Measurements from ENCODE around the gene PAAF1.
"Not testable (repeated sequence)": the region's sequence is repeated elsewhere in the genome, so short reads cannot be mapped to it uniquely, and the experiment has no call there.

The PAAF1 gene

DNA sequence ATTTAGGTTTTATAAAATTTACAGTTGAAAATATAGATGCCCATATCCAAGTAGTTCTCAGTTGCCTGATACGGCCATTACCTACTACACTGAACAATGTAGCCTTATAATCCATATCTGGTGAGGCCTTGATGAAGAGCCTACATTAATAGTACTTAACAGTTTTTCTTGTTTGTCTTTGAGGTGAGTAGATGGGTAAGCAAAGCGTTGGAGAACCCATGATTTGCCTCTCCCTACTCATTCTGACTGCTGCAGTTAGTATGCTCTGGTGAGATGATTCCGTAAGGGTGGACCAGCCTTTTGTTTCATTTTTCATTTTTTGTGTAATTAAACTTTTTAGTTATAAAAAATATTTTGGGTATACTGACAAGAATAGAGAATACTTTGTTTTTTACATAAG lies 11.4 kb downstream of the PAAF1 start:
- DNase-seq, result no peak

DNA sequence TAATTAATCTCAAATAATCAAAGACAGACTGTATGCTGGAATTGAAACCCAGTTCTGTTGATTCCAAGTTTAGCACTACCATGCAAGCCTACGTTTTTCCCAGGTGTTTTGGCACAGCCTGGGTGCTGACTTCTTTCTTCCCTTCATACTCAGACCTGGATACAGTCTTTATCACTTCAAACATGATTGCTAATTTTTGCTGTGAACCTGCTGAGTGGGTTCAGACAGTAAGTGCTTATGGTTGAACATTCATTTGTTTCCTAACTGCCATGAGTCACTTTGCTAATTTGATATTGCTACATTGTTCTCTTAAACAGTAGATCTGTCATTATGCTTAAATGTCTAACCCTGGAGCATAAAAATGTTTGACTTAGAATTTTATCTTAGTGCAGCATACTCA lies 12.2 kb downstream of the PAAF1 start:
- no peak for DNase-seq

DNA sequence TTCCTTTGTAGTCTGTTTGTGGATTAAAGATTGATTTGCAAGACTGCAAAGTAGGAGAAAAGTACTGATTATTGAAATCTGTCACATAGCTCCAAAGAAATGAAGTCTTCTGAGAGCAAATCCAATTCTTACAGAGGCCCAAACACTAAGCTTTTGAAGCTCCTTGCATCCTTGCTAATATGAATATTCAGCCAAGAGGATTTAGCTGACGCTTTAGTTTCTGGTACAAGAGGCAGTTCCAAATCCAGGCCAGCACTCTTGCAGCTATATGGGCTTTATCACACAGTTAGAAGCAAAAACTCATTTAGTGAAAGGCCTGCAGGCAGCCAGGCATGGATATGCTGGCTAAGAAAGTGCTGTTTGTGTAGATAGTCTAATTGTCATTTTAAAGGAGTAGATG lies 12.7 kb downstream of the PAAF1 start:
- DNase-seq, result no peak

DNA sequence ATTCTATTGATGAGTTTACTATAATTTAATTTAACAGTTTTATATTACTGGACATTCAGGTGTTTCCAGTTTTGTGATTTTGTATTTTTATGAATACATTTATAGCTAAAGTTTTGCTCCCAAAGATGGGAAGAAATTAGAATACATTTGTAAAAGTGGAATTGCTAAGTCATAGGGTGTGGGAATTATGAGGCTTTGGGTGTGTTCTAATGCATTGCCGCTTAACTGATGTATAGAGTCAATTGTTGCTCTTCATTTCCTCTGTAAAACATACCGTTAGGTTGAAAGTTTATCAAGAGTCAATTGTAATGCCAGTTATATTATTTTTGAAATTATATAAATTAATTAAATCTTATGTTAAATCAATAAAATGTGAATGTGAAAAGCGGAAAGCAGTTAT lies 16.2 kb downstream of the PAAF1 start:
- DNase-seq, result no peak

DNA sequence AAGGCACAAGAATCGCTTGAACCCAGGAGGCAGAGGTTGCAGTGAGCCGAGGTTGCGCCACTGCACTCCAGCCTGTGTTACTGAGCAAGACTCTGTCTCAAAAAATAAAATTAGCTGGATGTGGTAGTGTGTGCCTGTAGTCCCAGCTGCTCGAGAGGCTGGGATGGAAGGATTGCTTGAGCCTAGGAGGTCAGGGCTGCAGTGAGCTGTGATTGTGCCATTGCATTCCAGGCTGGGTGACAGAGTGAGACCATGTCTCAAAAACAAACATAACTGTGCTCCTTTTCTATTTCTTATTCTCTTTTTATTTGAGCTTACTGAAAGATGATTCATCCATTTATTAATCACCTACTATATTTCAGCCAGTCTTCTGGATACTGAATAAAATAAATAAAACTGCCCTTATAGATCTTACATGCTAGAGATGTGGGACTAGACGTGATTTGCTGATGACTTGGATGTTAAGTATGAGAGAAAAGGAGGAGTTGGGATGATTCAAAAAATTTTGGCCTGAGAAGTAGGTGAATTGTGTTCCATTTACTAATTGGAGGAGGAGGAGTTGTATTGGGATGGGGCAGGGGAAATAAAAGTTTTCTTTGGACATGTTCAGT lies 18.0 kb downstream of the PAAF1 start:
- peak; percentile 30 for DNase-seq

DNA sequence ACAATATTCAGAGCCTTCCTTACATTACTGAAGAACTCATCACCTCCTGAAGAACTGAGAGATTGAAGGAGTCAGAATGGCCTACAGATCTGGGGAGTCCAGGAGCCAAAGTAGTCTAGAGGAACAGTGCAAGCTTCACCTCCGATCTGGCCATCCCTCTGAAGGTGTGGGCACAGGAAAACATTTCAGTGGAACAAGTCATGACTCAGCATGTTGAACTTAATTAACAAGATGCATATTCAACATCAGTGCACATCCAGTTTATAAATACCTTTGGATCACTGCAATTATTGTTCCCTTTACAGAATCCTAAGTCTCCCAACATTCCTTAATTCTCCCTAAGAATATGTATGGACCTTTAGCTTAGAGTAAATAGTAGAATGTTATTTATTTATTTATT lies 25.5 kb downstream of the PAAF1 start:
- no peak for DNase-seq

DNA sequence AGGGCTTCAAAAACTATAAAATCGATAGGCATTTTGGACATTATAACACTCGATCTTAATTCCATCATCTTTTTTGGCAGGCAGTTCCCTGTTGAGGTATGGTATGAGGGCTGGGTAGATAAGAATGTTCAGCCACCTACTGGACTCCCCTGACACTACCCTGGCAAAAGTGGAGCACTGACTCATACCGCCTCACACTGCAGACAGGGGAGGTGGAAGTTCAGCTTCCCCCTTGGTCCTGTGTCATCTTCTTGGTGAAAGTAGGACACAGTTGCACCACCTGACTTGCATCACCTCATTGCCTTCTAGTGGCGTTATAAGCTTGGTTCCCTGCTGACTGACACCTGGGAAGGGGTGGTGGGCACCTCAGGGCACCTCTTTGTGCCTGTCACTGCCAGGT lies 30.4 kb downstream of the PAAF1 start:
- DNase-seq, result peak; percentile 23

DNA sequence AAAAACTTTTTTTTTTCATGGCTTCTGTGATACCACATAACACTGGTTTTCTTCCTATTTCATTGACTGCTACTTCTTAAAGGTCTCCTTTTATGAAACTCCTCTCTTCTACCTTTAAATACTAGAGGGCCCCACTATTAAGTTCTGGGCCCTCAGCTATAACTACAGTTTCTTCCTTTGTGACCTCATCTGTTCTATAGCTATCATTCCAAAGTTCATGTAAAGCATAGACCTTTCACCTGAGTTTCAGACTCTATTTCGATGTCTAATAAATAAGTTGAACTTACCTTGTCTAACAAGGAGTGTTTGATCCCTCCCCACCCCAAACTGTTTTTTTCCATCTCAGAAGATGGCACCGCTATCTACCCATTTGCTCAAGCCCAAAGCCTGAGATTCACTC lies 35.2 kb downstream of the PAAF1 start:
- no peak for DNase-seq

DNA sequence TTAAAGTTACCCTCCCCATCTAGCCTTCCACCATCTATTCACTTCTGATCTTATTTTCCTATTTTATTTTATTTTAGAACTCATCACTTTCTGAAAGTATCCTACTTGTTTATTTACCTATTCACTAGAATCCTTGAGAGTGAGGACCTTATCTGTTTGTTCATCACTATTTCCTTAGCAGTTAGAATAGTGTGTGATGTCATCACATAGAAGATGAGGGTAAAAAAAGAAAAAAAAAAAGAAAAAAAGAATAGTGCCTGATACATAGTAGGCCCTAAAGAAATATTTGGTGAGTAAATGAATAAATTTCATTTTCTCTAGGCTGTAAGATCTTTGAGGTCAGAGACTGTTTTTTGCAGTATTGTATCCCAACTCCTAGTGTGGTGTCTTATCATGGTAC lies 36.7 kb downstream of the PAAF1 start:
- DNase-seq, result no peak

DNA sequence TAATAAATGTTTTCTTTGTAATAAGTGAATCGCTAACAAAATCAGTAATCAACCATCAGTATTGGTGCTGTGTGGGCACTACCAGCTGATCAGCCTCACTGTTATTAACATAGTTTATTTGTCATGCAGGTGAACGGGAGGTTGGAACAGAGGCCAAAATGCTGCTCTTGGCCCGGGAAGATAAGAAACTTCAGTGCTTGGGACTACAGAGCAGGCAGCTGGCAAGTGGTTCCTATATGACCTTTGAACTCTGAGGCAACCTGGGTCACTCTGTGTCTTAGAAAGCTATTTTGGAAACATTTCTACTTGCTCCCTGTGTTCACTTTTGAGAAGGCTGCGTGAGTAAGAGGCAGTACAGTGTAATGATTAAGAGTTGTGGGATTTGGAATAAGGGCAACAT lies 37.5 kb downstream of the PAAF1 start:
- no peak for DNase-seq

DNA sequence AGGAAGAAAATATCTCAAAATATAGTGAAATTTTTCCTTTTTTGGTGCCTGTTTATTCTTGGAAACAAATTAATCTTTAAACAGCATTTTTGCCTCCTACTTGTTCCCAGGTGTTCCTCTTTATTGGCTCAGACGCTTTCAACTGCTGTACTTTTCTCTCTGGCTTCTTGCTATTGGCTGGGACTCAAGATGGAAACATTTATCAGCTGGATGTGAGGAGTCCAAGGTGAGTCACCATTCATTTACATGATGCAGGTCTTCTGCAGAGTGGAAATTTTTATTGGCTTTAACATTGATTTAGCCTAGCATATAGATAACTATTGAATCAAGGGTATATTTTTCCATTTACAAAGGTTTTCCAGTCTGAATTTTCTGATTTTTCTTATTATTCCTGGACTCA lies 39.6 kb downstream of the PAAF1 start:
- no peak for DNase-seq

DNA sequence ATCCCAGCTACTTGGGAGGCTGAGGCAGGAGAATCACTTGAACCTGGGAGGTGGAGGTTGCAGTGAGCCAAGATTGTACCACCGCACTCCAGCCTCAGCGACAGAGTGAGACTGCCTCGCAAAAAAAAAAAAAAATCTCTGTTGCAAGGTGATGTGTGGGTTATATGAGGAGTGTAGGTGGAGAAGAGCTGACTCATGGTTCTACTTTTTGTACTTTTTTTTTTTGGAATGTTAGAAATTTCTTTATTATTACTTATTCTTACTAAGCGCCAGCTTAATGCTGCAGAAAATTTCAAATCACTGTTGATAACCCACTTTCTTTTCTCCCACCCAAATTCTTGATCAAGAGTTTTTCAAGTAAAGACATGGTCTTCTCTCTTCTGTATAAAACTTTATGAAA lies 44.4 kb downstream of the PAAF1 start:
- no peak for DNase-seq

DNA sequence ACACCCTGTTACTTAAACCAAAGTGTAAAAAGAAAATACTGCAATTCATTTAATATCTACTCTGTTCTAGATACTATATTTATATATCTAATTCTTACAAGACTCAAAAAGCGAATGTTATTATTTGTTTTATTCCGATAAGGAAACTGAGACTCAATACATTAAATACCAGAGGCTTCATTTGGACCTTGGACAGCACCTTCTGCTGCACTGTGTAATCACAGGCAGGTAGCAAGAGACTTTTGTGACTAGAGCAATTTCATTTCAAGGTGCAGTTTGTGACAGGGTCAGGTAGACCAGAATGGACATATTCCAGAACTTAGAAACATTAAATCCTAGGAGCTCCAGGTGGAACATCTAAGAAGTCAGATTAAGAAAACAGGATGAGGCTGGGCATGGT lies 52.6 kb downstream of the PAAF1 start:
- no peak for DNase-seq

DNA sequence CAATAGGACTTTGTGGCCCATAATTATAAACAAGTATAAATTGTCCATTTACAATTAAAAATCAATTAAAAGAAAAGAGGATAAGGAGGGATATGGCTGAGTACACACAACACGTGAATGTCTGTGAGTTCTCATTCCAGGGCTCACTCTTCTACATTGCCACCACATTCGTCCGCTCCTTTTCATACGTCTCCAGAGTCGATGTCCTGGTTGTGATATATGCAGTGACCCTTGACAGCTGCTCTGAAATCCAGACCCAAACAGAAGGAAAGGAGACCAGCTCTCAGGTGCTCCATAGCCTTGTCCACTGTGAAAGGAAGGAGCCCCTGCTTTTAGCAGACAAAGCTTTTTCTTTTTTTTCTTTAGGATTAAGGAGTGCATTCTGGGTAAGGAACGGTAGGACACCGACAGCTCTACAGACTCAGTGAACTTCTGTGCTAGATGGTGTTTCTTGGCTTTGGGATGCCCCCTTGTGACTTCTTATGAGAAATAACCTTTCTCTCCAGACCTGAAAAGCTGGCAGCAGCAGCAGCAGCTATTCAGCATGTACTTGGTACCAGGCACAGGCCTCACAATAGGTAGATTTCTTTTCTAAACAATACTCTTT lies 54.3 kb downstream of the PAAF1 start:
- DNase-seq, result peak; percentile 72

DNA sequence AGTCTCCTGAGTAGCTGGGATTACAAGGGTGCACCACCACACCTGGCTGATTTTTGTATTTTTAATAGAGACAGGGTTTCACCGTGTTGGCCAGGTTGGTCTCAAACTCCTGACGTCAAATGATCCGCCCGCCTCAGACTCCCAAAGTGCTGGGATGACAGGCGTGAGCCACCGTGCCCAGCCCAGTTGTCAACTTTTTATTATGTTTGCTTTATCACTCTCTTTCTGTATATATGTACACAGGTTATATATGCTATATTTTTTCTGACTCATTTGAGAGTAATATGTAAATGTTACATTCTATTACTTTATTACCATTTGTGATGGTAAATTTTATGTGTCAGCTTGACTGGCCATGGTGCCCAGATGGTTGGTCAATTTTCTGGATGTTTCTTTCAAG lies 55.2 kb downstream of the PAAF1 start:
- no peak for DNase-seq

DNA sequence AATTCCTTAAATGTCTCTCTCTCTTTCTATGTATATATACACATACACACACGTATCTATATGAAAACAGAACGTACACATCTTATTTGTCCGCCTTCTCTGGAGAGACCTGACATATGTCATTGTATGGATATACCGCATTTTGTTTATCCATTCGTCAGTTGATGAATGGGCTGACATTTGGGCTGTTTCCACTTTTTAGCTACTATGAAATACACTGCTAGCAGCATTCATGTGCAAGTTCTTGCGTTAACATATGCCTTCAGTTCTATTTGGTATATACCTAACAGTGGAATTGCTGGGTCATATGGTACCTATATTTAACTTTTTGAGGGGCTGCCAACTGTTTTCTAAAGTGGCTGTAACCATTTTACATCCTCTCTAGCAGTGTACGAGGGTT lies 56.0 kb downstream of the PAAF1 start:
- DNase-seq, result no peak

DNA sequence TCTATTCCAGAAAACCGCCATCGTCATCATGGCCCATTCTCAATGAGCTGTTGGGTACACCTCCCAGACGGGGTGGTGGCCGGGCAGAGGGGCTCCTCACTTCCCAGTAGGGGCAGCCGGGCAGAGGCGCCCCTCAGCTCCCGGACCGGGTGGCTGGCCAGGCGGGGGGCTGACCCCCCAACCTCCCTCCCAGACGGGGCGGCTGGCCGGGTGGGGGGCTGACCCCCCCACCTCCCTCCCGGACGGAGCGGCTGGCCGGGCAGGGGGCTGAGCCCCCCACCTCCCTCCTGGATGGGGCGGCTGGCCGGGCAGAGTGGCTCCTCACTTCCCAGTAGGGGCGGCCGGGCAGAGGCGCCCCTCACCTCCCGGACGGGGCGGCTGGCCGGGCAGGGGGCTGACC lies 59.2 kb downstream of the PAAF1 start:
- DNase-seq, result not testable (repeated sequence)

DNA sequence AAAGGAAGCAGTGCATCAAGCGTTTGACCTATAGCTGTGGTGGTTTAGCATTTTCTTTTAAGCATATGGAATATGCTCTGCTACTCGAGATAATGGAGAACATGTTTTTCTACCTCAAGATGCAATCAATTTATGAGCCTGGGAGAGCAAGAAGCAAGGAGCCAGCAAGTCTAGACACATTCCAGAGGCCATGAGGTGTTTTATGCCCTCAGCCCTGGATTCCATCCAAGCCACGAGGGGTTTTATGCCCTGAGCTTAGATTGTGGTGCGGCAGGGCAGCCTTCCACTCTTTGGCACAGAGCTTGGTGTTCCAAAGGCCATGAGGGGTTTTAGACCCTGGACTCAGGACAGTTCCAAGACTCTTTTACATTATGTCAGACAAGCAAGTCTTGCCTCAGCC lies 62.3 kb downstream of the PAAF1 start:
- peak; percentile 40 for DNase-seq

DNA sequence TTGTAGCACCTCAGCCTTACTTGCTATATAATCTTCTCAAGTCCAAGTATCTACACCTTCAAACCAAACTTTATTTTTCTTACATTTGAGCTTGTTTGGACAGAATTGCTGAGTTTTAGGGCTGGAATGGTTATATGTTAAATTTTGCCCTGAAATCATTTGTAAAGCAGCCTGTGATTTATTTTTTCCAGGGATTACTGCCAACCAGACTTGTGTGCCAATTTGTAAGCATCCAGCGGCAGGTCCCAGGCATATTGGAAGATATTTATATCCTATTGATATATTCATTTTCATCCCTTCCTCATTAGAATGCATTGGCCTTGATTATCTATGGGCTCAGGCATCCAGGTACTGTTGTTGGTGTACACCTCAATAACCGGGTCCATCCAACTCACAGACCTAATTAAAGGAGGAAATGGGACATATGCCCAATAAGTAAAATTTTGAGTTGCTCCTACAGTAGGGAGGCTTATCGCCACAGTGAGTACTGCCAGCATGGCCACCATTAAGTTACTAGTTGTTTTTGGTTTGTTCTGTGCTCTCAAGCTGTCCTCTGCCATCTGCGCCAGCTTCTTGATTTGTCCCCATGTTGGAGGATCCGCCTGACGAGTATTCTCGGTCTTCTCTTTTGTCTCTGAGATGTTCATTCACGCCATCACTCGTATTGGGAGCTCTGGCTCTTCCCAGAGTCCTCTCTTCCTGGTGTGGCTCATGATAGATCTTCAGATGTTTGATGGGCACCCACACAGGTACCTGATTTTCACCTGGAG lies 64.2 kb downstream of the PAAF1 start:
- no peak for DNase-seq

DNA sequence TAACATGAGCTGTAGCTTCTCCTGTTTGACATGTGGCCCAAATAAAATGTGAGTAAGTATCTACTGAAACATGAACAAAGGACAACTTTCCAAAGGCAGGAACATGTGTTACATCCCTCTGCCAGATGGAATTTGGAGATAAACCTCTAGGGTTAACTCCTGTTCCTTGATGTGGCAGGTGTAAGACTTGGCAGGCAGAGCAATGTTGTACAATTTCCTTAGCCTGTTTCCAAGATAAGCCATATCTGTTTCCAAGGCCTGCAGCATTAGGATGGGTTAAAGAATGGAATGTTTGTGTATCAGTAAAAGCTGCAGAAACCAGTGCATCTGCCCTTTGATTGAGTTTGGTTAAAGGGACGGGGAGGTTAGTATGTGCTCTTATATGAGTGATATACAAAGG lies 65.2 kb downstream of the PAAF1 start:
- DNase-seq, result no peak

DNA sequence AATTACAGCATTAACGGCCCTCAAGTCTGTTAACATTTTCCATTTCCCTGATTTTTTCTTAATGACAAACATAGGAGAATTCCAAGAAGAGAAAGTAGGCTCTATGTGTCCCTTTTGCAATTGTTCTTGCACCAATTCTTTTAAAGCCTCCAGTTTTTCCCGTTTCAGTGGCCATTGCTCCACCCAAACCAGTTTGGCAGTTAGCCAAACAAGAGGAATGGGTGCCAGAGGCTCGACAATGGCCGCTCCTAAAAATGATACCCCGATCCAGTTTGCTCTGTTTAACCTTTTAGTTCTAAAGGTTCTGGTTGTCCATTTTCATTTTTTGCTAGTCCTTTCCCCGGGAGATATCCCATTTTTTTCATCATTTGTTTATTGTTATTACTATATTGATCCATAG lies 67.3 kb downstream of the PAAF1 start:
- DNase-seq, result no peak

DNA sequence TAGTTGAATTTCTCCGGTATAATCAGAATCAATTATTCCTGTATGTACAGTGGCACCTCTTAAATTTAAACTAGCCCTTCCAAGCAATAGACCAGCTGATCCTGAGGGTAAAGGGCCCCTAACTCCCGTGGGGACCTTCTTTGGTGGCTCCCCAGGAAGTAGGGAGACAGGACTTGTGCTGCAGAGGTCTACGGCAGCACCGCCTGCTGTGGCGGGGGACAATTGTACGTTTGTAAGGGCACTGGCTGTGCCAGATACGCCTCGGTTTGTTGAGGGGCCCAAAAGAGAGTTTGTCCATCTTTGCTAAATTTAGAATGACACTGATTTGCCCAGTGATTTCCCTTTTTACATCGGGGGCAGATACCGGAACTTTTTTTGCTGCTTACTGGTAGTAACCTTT lies 68.1 kb downstream of the PAAF1 start:
- no peak for DNase-seq

DNA sequence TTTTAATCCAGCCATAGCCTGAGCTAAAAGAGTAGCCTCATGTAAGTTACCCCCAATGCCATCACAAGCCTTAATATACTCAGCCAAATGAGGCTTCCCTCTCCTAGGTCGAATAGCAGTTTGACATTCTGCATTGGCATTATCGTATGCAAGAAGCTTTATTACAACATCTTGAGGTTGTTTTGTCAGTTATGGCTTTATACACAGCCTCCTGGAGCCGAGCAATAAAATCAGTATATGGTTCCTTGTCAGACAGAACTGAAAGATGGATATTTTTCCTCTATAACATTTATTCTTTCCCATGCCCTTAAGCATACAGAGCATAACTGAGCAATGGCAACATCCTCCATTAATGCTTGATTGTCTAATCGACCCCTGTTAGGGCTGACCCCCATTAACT lies 68.6 kb downstream of the PAAF1 start:
- no peak for DNase-seq

DNA sequence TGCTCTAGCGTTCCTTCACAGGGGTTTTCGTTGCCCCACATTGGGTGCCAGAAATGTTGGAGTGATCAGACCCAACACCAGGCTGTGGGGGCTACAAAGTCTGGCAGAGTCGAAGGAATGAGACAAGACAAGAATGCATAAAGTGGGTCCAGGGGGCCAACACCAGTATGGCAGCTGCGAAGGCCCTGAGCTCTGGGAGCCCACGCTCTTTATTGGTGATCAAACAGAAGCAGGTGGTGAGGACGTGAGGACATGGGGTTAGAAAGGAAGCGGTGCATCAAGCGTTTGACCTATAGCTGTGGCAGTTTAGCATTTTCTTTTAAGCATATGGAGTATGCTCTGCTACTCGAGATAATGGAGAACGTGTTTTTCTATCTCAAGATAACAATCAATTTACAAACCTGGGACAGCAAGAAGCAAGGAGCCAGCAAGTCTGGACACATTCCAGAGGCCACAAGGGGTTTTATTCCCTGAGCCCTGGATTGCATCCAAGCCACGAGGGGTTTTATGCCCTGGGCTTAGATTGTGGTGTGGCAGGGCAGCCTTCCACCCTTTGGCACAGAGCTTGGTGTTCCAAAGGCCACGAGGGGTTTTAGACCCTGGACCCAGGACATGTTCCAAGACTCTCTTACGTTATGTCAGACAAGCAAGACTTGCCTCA lies 70.1 kb downstream of the PAAF1 start:
- DNase-seq, result no peak
